Measurements from ENCODE around the gene WSCD1. TPM values are rescaled to one million over a fixed set of nuclear protein-coding genes. Genes with fewer than 3 reads are reported as not detected.

Gene WSCD1
- polyA plus RNA-seq, 1 experiment: 0.20 TPM

DNA sequence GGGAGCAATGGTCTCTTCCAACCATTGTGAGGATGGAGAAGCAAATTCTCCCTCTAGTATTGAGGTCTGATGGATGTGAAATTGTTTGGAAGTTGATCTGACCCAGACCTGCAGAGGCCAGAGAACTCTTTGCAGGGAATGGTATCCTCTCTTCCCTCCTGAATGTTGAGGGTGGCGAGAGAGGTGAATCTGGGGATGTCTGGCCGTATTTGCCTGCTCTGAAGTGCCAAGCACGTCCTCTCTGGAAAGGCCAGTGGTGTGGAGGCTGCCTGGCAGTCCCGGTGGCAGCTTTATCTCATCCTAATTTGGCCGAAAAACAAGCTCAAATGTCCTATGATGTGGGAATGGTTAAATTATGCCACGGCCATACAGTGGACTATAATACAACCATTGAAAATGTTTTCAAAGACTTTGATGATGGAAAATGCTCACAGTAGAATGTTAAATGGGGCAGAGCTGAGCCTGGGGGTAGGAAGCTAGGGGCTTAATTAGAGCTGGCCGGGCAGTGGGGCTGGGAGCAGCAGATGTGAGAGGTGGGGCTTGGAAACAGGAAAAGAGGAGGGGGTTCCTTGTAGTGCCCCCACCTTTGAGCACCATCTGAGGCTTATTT is 30.8 kb downstream of the WSCD1 start:
- ChIA-PET CTCF (no interaction called here), POLR2A (no interaction called here)
- Histone ChIP-seq H3K4me3 (ENCODE audit: low read depth, low read length) (no peak overlapping the region), H3K27me3 (ENCODE audit: control insufficient read depth, insufficient read depth, low read length) (no peaks in the 10 kb centered on the region), H3K27ac (ENCODE audit: low read depth, low read length) (no peak overlapping the region), H3K9me3 (ENCODE audit: control insufficient read depth, insufficient read depth, low read length) (peaks cover 21% of the 10 kb centered on the region)
- TF ChIP-seq, protein P1, sequence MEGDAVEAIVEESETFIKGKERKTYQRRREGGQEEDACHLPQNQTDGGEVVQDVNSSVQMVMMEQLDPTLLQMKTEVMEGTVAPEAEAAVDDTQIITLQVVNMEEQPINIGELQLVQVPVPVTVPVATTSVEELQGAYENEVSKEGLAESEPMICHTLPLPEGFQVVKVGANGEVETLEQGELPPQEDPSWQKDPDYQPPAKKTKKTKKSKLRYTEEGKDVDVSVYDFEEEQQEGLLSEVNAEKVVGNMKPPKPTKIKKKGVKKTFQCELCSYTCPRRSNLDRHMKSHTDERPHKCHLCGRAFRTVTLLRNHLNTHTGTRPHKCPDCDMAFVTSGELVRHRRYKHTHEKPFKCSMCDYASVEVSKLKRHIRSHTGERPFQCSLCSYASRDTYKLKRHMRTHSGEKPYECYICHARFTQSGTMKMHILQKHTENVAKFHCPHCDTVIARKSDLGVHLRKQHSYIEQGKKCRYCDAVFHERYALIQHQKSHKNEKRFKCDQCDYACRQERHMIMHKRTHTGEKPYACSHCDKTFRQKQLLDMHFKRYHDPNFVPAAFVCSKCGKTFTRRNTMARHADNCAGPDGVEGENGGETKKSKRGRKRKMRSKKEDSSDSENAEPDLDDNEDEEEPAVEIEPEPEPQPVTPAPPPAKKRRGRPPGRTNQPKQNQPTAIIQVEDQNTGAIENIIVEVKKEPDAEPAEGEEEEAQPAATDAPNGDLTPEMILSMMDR (IDR thresholded peaks at IDR 0.05; ENCODE audit: low read depth, low read length): no peak
- DNase-seq (ENCODE audit: low read depth, low spot score): no peak

DNA sequence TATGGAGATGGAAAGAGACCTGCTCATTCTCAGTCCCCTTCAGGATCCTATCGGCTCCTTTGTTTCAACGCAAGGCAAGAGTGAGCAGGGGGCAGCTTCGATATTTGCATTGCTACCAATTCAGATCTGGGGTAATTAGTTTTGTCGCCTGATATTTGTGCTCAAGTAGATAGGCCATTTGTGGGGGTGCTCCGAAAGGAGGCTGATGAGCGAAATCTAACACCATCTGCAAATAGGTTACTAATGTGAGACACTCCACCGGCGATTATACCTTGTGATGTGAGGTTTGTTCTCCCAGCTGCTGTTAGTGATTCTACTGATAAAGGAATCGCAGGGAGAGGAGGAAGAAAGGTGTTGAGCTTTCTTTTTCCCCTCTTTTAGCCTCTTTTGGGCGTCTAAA is 31.5 kb downstream of the WSCD1 start:
- TF ChIP-seq, protein P1 (IDR thresholded peaks at IDR 0.05; ENCODE audit: low read depth, low read length): no peak
- Histone ChIP-seq H3K27me3 (ENCODE audit: control insufficient read depth, insufficient read depth, low read length) (no peaks in the 10 kb centered on the region), H3K9me3 (ENCODE audit: control insufficient read depth, insufficient read depth, low read length) (peaks cover 19% of the 10 kb centered on the region), H3K27ac (ENCODE audit: low read depth, low read length) (no peak overlapping the region), H3K4me3 (ENCODE audit: low read depth, low read length) (no peak overlapping the region)
- POLR2A ChIA-PET: no interaction called here
- CTCF ChIA-PET: no interaction called here
- DNase-seq (ENCODE audit: low read depth, low spot score): no peak

DNA sequence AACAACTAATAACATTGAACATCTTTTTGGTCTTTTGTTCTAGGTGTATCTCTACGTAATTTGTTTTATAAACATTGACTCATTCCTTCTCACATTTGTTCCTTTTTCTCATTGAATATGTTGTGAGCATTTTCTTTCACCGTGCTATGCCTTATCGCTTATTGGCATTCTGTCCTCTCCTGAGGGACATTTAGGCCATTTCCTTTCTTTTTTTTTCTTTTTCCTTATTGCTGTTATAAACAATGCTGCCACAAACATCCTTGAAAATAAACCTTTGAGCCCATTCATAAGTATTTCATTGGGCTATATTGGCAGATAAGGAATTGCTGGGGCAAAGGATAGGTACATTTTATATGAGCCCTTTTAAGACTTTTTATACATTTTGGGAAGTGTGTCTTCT is 32.4 kb downstream of the WSCD1 start:
- TF ChIP-seq, protein P1 (IDR thresholded peaks at IDR 0.05; ENCODE audit: low read depth, low read length): no peak
- H3K9me3 ChIP-seq (ENCODE audit: control insufficient read depth, insufficient read depth, low read length): peaks cover 19% of the 10 kb centered on the region
- no peaks in the 10 kb centered on the region for H3K27me3 ChIP-seq (ENCODE audit: control insufficient read depth, insufficient read depth, low read length)
- no peak for DNase-seq (ENCODE audit: low read depth, low spot score)
- H3K4me3 ChIP-seq (ENCODE audit: low read depth, low read length): no peak overlapping the region
- H3K27ac ChIP-seq (ENCODE audit: low read depth, low read length): no peak overlapping the region
- CTCF ChIA-PET: no interaction called here
- POLR2A ChIA-PET: no interaction called here

DNA sequence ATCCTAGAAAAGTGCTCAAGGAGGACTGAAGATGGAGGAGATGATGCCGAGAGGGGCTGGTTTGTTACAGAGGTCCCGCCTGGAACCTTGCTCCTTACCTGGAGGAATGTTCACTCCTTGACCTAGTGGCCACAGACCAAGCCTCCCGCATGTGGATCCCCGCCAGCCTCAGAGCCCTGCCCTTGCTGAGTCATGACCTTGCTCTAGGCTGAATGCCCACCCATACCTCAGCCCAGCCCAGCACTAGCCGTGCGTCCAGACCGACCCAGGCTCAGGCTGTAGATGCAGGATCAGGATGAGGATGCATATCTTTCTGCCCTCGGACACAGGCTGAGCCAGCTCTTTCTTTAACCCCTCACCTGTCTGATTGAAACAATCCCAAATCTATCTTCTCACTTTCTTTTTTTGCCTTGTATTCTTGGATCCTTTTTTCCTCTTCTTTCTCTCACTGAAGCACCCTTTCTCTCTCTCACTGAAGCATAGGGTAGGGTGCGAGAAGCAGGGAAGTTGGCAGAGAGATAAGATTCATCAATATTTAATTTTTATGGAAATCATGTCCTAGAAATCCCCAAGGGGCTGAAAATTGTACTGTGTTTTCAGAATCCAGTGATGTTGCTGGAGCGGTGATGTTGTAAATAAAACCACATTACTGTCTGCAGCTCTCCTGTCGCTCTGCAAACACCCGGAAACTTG is 34.9 kb downstream of the WSCD1 start:
- Histone ChIP-seq H3K27me3 (ENCODE audit: control insufficient read depth, insufficient read depth, low read length) (no peaks in the 10 kb centered on the region), H3K4me3 (ENCODE audit: low read depth, low read length) (no peak overlapping the region), H3K27ac (ENCODE audit: low read depth, low read length) (no peak overlapping the region), H3K9me3 (ENCODE audit: control insufficient read depth, insufficient read depth, low read length) (peaks cover 28% of the 10 kb centered on the region)
- ChIA-PET POLR2A (no interaction called here), CTCF (no interaction called here)
- TF ChIP-seq, protein P1 (IDR thresholded peaks at IDR 0.05; ENCODE audit: low read depth, low read length): no peak
- DNase-seq (ENCODE audit: low read depth, low spot score): no peak

DNA sequence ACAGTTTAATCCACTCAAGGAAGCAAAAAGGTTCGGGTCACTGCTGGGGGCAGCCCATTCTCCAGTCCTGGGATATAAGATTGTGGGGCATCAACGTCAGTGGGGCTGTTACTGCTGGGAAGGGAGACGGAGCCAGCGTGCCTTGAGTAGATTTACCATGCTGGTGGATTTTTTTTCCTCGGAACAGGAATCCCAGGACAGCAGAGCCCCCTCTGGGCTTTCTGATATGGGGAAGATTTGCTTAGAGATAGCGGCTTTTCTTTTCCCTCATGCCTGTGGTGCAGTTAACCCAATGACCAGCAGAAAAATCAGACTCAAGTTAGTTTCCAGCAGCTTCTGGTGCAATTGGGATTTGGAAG is 35.4 kb downstream of the WSCD1 start:
- no peaks in the 10 kb centered on the region for H3K27me3 ChIP-seq (ENCODE audit: control insufficient read depth, insufficient read depth, low read length)
- ChIA-PET CTCF (no interaction called here), POLR2A (no interaction called here)
- peaks cover 31% of the 10 kb centered on the region for H3K9me3 ChIP-seq (ENCODE audit: control insufficient read depth, insufficient read depth, low read length)
- H3K27ac ChIP-seq (ENCODE audit: low read depth, low read length): no peak overlapping the region
- no peak for DNase-seq (ENCODE audit: low read depth, low spot score)
- TF ChIP-seq, protein P1 (IDR thresholded peaks at IDR 0.05; ENCODE audit: low read depth, low read length): no peak
- no peak overlapping the region for H3K4me3 ChIP-seq (ENCODE audit: low read depth, low read length)
